Measurements from ENCODE around the gene SORCS3.

Gene SORCS3

GRCh38 chr10:105138358-105138757, 497.3 kb downstream of the SORCS3 start:
- DNase-seq: no peak

GRCh38 chr10:105139363-105139896, 498.3 kb downstream of the SORCS3 start:
- no peak for DNase-seq

DNA sequence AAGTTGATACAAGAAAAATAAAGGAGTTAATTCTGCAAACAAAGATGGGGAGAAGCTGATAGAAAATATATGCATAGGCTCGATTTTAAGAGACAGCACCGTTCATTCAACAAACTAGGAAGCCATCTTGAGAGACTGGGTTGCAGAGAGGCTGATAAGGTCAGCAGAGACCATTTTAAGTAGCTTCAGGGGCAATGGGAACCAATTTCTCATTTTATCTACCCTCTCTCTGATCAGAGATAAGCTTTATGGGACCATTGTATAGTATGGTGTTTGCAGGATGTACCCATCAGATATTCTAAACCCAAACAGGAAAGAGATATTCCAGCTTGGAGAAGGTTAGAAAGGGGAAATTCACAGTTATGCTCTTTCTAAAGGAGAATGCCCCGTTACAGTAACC, 499.5 kb downstream of the SORCS3 start:
- no peak for DNase-seq

DNA sequence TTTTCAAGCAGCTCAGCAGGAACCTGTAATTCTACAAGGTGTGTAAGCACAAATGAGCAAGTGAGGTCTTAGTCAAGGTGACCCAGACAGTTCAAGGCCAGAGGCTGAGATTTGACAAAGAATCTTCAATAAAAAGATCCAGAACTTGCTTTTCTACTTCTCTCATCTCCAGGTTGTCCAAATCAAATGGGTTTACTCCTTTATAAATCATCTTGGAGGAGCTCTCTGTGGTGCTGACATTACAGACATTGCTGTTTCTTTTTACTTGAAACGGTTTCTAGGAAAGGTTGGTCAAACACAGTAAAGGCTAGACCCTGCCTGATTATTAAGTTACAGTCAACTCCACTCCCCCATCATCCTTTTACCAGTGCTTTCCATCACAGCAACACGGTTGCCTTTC, 504.6 kb downstream of the SORCS3 start:
- no peak for DNase-seq

GRCh38 chr10:105146436-105146835, 505.3 kb downstream of the SORCS3 start:
- DNase-seq: no peak

GRCh38 chr10:105148456-105148855, 507.4 kb downstream of the SORCS3 start:
- no peak for DNase-seq

DNA sequence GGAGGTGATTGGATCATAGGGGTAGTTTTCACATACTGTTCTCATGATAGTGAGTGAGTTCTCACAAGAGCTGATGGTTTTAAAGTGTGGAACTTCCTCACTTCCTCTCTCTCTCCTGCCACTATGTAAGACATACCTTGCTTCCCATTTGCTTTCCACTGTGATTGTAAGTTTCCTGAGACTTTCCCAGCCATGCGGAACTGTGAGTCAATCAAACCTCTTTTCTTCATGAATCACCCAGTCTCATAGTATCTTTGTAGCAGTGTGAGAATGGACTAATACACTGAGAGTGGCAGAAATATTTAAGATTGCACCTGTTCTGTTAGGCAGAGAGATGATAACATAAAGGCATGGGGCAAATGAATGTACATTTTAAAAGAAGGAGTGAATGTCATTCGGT, 507.8 kb downstream of the SORCS3 start:
- DNase-seq: no peak

DNA sequence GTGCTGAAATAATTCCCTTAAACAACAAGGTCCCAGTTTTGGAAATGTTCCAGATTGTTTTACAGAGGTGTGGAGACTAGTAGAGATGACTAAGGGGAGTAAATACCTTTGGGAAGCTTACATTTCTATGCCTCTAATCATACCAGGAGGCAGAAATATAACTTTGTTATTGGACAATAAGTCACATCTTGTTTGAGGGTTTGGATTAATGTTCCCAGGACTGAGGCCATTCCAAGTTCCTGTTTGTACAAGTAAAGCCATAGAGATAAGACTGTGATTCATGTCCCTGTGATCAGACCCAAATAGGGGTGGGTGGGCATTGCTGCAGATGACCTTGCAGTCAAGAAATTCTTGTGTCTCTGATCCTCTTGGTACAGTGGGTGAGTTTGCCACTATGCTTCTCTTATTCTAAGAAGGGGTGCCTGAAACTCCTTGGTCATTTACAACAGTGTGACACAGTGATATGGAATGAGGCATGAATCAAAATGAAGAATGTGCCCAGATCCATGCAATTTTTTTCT, 508.3 kb downstream of the SORCS3 start:
- no peak for DNase-seq

GRCh38 chr10:105150259-105150880, 509.3 kb downstream of the SORCS3 start:
- DNase-seq: no peak

- DNase-seq: no peak
Measured at GRCh38 chr10:105154736-105155135, 513.6 kb downstream of the SORCS3 start.

DNA sequence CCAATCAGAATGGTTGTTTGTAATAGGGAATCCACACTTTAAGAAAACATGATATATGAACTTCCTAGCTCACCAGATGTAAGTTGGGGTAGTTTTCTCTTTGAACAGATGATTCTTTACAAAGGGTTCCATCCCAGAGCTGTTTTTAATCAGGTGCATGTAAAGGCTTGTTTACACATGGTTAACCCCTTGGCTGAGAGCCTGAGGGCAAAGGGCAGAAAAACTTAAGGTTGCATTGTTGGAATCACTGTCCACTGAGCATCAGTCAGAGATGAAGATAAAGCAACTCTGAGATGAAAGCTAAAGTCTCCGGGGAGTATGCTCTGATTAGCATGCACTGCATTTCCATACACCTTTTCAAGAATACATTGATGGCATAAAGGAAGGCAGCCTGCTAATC, 518.2 kb downstream of the SORCS3 start:
- DNase-seq: no peak

DNA sequence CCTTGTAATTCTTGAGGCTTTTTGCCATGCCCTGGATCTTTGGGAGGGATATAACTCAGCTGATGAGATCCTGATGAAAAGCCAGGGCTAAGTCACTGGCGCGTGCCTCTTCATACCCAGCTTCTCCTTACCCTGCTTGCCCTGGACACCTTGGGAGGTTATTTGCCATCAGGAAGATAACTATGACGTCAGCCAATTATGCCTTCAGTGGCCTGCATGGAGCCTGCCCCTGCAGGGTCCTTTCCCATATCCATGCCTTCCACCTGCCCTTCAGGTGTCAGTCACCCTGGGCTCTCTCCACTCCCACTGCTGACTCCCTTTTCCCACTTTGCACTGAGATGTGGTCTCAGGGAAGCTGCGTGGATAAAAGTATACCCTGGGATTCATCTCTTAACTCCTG, 520.1 kb downstream of the SORCS3 start:
- no peak for DNase-seq

DNA sequence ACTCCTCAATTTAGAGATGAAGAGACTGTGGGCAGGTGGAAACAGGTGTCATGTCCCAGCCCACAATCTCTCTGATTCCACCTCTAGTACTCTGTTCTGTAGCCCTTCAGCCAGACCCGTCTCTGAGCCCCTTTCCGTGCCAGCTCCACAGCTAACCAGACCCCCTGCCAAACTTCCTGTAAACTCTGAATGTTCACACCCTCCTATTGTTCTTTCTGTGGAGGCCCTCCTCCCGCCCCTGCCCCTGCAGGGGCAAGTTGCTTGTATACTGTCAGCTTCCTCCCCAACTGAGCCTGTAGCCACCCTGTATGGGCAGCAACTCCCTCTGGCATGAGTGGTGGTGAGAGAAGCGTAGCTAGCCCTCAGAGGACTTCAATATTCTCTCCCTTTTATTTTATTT, 520.7 kb downstream of the SORCS3 start:
- DNase-seq: no peak

DNA sequence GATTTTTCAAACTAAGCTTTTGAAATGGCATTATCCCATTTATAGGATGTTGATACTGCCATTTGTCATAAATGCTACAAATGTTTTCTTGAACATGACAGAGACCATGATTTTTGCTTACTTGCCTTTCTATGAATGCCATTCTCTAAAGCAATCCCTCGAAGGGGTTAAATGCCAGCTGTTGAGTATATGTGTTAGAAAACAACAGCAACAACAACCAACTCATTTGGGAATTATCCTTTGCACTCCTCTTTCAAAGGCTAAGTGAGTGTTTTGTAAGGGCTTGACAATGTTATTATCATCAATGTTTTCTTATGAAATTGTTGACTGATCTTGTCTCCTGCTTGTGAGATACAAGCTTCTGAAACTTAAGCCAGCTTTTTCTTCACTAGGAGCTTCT, 529.4 kb downstream of the SORCS3 start:
- no peak for DNase-seq

- no peak for DNase-seq
Measured at GRCh38 chr10:105171945-105172344, 530.9 kb downstream of the SORCS3 start.

- DNase-seq: no peak
Measured at GRCh38 chr10:105181626-105182025, 540.5 kb downstream of the SORCS3 start.

DNA sequence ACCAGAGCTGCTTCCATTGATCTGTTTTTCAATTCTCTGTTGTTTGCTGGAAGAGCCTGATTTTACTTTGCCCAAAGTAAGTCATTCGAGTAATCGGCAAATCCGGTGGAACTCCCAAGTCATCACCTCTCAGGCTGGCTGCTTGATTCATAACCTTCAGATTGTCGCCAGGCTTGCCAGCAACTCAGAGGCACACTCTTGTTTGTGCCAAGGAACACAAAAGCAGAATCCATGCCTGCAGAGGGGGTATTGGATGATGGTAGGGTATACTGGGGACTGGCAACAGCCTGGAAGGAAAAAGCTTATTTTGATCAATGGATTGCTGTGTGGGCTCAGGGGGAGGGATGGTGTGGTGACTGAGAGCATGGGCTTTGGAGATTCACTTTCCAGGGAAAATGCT, 542.4 kb downstream of the SORCS3 start:
- DNase-seq: no peak

DNA sequence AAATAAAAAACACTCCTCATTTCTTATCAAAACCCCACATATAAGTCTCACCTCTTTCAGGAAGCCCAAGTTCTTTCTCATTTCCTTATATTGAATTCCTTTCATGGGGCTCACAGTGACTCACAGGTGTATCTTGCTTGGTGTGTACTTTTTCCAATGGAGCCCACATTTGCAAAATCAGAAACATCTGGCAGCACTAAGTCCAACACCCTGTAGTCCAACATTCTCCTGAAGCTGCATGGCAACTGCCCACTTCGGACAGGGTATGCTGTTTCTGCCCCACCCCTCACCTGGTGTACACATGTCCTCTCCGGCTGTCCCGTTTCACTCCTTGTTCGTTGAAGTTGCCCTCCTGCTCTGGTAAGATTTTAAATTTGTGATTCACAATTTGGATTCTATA, 544.1 kb downstream of the SORCS3 start:
- DNase-seq: no peak

DNA sequence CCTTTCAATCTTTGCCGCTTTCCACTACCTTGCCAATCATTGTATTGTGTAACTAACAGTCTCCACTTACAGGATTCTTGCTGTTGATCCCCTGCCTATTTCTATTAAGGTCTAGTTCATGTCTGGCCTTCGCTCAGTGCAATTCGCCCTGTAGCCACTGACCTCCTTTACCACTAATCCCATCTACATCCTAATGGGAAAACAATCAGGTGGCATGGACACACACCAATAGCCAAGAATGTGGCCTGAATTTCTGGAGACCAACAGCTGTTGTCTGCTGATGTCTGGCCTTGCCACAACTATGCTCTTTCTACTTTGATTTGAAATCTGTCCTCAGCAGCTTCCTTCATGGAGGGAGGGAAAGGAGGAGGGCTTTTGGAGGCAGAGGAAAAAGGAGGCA, 546.2 kb downstream of the SORCS3 start:
- no peak for DNase-seq

DNA sequence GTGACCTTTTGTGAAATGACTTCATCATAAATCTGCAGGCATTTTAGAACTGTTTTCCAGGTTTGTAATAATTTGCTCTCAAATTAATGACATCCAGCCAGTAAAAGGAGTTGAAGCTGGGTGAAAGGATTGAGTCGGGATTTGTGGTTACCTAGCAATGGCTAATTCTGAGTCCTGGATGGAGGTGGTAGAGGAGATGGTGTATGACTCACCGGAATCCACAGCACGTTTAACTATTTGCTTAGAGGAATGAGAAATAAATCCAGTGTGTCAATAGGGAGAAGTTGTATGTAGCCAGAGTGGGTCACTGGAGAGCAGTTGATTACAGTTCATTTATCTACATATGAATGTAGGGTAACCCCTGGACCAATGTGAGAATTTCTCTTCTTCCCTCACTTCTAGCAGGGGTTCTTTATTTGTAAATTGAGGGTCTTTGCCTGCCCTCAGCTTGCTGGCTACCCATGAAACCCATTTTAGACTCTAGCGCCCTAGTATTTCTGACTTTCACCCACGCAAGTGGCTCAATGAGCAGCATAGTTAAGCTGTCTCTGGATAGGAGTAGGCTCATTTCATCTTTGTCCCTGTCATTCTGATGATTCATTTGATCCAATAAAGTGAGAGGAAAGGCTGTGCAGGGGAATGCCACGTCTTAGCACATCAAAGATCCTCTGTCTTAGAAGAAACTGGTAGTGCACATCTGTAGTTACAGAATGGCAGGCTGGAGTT, 547.8 kb downstream of the SORCS3 start:
- no peak for DNase-seq

- DNase-seq: no peak
Measured at GRCh38 chr10:105189463-105189800, 548.3 kb downstream of the SORCS3 start.

DNA sequence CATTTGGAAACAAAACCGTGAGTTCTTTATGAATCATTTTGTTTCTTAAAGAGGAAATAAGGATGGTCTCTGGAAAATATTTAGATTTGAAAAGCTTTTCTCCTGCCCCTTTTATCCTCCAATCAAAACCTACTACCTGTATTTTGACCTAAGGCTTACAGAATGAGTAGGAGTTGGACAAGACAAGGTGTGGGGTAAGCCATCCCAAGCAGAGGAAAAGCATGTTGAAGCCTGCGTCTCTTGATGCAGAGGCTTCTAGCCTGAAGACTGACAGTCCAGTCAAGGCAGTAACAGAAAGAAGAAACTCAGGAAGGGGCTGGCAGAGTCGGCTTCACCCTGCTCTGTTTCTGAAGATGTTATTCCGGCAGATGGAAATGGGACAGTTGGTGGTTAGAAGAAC, 551.1 kb downstream of the SORCS3 start:
- DNase-seq: no peak

- DNase-seq: no peak
Measured at GRCh38 chr10:105192861-105193260, 551.8 kb downstream of the SORCS3 start.

- no peak for DNase-seq
Measured at GRCh38 chr10:105195831-105196230, 554.7 kb downstream of the SORCS3 start.
